H1 (cell line): Measurements from ENCODE around the gene SBNO2. TPM values are rescaled to one million over a fixed set of nuclear protein-coding genes. Genes with fewer than 3 reads are reported as not detected.

Experiments used
- CTCF ChIA-PET: fragments of 300-600 bp; sonication (Branson Sonifier 250); formaldehyde crosslinking; loops from one replicate; lab custom pipeline; 2021; ENCODE audit not compliant: partially characterized antibody; lab: Charles Lee
- POLR2A ChIA-PET: fragments of 300-600 bp; sonication (Branson Sonifier 250); formaldehyde crosslinking; loops from one replicate; lab custom pipeline; 2021; ENCODE audit warnings: inconsistent platforms; ENCODE audit not compliant: partially characterized antibody; lab: Charles Lee
- DNase-seq, 2 experiments: peaks; one replicate each; pipeline versions ENCODE4 v3.0.0 to v3.0.0-alpha.2; 2010 to 2022; ENCODE audit warnings: low spot score in 2 of 2, low read depth in 1 of 2, mixed read lengths in 1 of 2
- FAIRE-seq: peaks from 2 replicates; lab custom pipeline; 2011; peaks lifted over from hg19 to GRCh38; lab: Jason Lieb, UNC
- H2AFZ ChIP-seq: 2 replicates; pipeline ENCODE4 v1.8.1; 2012; ENCODE audit warnings: low read length, inconsistent platforms
- H2AK5ac ChIP-seq: 2 replicates; pipeline ENCODE4 v1.6.1; 2013; ENCODE audit warnings: low read depth, low read length
- H2BK120ac ChIP-seq: replicated peaks from 2 replicates; pipeline ENCODE3; 2013; ENCODE audit warnings: low read depth, low read length, inconsistent platforms
- H2BK12ac ChIP-seq: 2 replicates; pipeline ENCODE4 v1.6.1; 2013; ENCODE audit warnings: low read depth, low read length
- H2BK15ac ChIP-seq: 2 replicates; pipeline ENCODE4 v1.6.1; 2013; ENCODE audit warnings: low read length
- H2BK20ac ChIP-seq: 2 replicates; pipeline ENCODE4 v1.6.1; 2013; ENCODE audit warnings: low read length
- H2BK5ac ChIP-seq: 2 replicates; pipeline ENCODE4 v1.6.1; 2013; ENCODE audit warnings: low read depth, low read length
- H3K14ac ChIP-seq: 2 replicates; pipeline ENCODE4 v1.6.1; 2013; ENCODE audit warnings: inconsistent platforms; ENCODE audit not compliant: insufficient read length
- H3K18ac ChIP-seq: 2 replicates; pipeline ENCODE4 v1.6.1; 2013; ENCODE audit warnings: low read length; ENCODE audit errors: extremely low read depth
- H3K23ac ChIP-seq: 2 replicates; pipeline ENCODE4 v1.6.1; 2013; ENCODE audit warnings: inconsistent platforms; ENCODE audit not compliant: insufficient read length
- H3K23me2 ChIP-seq: 2 replicates; pipeline ENCODE4 v1.6.1; 2013; ENCODE audit warnings: low read depth, low read length
- H3K27ac ChIP-seq: 2 replicates; pipeline ENCODE4 v1.6.1; 2011; ENCODE audit warnings: low read depth, low read length, inconsistent platforms
- H3K27me3 ChIP-seq, 4 experiments: replicated peaks in 1 of 4; 1 replicate in 1 of 4; 2 replicates in 3 of 4; pipeline versions ENCODE4 v1.6.1 to v1.8.1; 2011 to 2013; ENCODE audit warnings: low read length in 3 of 4, mild to moderate bottlenecking in 3 of 4, inconsistent platforms in 2 of 4, mixed read lengths in 2 of 4, moderate library complexity in 1 of 4; ENCODE audit not compliant: control insufficient read depth in 3 of 4, insufficient read depth in 3 of 4; ENCODE audit errors: extremely low read depth in 1 of 4
- H3K36me3 ChIP-seq, 4 experiments: 2 replicates each; pipeline versions ENCODE4 v1.6.1 to v1.8.1; 2011 to 2013; ENCODE audit warnings: mild to moderate bottlenecking in 4 of 4, low read length in 3 of 4, moderate library complexity in 2 of 4, control low read depth in 1 of 4, inconsistent platforms in 1 of 4; ENCODE audit not compliant: insufficient read depth in 4 of 4, control insufficient read depth in 2 of 4
- H3K4ac ChIP-seq: replicated peaks from 2 replicates; pipeline ENCODE3; 2013; ENCODE audit warnings: low read length, low read depth, mixed read lengths, inconsistent platforms; ENCODE audit not compliant: insufficient read length
- H3K4me1 ChIP-seq, 4 experiments: replicated peaks in 1 of 4; 1 replicate in 1 of 4; 2 replicates in 3 of 4; pipeline versions ENCODE4 v1.6.1 to v1.8.1; 2011 to 2013; ENCODE audit warnings: low read length in 3 of 4, inconsistent platforms in 2 of 4, mixed read lengths in 1 of 4; ENCODE audit not compliant: insufficient read depth in 4 of 4, control insufficient read depth in 3 of 4
- H3K4me2 ChIP-seq, 2 experiments: 2 replicates each; pipeline versions ENCODE4 v1.6.1 to v1.8.1; 2011 to 2013; ENCODE audit warnings: low read depth in 2 of 2, low read length in 2 of 2, control low read depth in 1 of 2, inconsistent platforms in 1 of 2, mild to moderate bottlenecking in 1 of 2; ENCODE audit not compliant: insufficient read depth in 1 of 2
- H3K4me3 ChIP-seq, 4 experiments: fragments of 200-600, 300-600 bp in 1 of 4; sonication (generic), shearing (Covaris generic), sonication (Bioruptor Twin) in 1 of 4; 2 replicates each; pipeline versions ENCODE4 v1.5.1 to v1.8.1; 2011 to 2016; ENCODE audit warnings: low read length in 4 of 4, low read depth in 3 of 4, control low read depth in 2 of 4, inconsistent platforms in 2 of 4, mild to moderate bottlenecking in 2 of 4, mixed read lengths in 1 of 4, moderate library complexity in 1 of 4; ENCODE audit not compliant: insufficient read depth in 2 of 4; ENCODE audit errors: extremely low read depth in 1 of 4
- H3K56ac ChIP-seq: replicated peaks from 2 replicates; pipeline ENCODE3; 2013; ENCODE audit warnings: low read depth, mild to moderate bottlenecking, mixed read lengths, low read length, inconsistent platforms; ENCODE audit not compliant: insufficient read length
- H3K79me1 ChIP-seq: 2 replicates; pipeline ENCODE4 v1.6.1; 2013; ENCODE audit warnings: low read depth, low read length, control low read depth
- H3K79me2 ChIP-seq, 2 experiments: 2 replicates each; pipeline versions ENCODE4 v1.6.1 to v1.8.1; 2012 to 2013; ENCODE audit warnings: low read length in 2 of 2, mild to moderate bottlenecking in 2 of 2, inconsistent platforms in 1 of 2; ENCODE audit not compliant: insufficient read depth in 2 of 2, control insufficient read depth in 1 of 2
- H3K9ac ChIP-seq, 4 experiments: replicated peaks in 1 of 4; 1 replicate in 1 of 4; 2 replicates in 3 of 4; pipeline versions ENCODE4 v1.6.1 to v1.8.1; 2011 to 2013; ENCODE audit warnings: low read depth in 3 of 4, low read length in 3 of 4, control low read depth in 2 of 4, mild to moderate bottlenecking in 2 of 4, moderate library complexity in 2 of 4, inconsistent platforms in 1 of 4; ENCODE audit errors: extremely low read depth in 1 of 4
- H3K9me3 ChIP-seq, 2 experiments: 2 replicates each; pipeline versions ENCODE4 v1.6.1 to v1.8.1; 2012 to 2013; ENCODE audit warnings: mild to moderate bottlenecking in 2 of 2, moderate library complexity in 2 of 2, control low read depth in 1 of 2, inconsistent platforms in 1 of 2, low read depth in 1 of 2, low read length in 1 of 2, mixed read lengths in 1 of 2; ENCODE audit not compliant: insufficient read depth in 2 of 2
- H4K20me1 ChIP-seq, 2 experiments: replicated peaks in 1 of 2; 2 replicates each; pipeline versions ENCODE3 to v1.8.1; 2011 to 2013; ENCODE audit warnings: inconsistent platforms in 2 of 2, low read length in 2 of 2, mild to moderate bottlenecking in 1 of 2; ENCODE audit not compliant: insufficient read depth in 2 of 2, control insufficient read depth in 1 of 2
- H4K5ac ChIP-seq: 2 replicates; pipeline ENCODE4 v1.6.1; 2013; ENCODE audit warnings: low read length, low read depth, mixed read lengths, inconsistent platforms; ENCODE audit not compliant: insufficient read length
- H4K8ac ChIP-seq: 2 replicates; pipeline ENCODE4 v1.8.0; 2013; ENCODE audit warnings: mild to moderate bottlenecking, moderate library complexity, low read length, inconsistent platforms; ENCODE audit not compliant: insufficient read depth; ENCODE audit errors: extremely low read depth
- H4K91ac ChIP-seq: replicated peaks from 2 replicates; pipeline ENCODE3; 2013; ENCODE audit warnings: low read length, mixed read lengths, inconsistent platforms; ENCODE audit not compliant: insufficient read length
- BACH1 ChIP-seq: IDR thresholded peaks from 2 replicates; pipeline ENCODE4 v1.6.1; 2012; ENCODE audit warnings: low read length, improper control_type of control experiment
- CBX5 ChIP-seq: fragments of 300-800, 300-1000 bp; sonication (generic); IDR thresholded peaks from 2 replicates; pipeline ENCODE4 v1.7.1; 2016; ENCODE audit warnings: antibody characterized with exemption, low read length, low read depth
- POLR2AphosphoS5 ChIP-seq: IDR thresholded peaks from 2 replicates; pipeline ENCODE4 v1.6.1; 2011; ENCODE audit warnings: low read depth, low read length
- WGBS, 2 experiments: shearing (Covaris generic) in 1 of 2; methylation state at CpG; one replicate each; pipeline versions ENCODE4 v1.1.6 to v1.1.7; 2013 to 2015; ENCODE audit warnings: low lambda C conversion rate in 2 of 2, mixed read lengths in 2 of 2, inconsistent platforms in 1 of 2, low coverage in 1 of 2, missing lambda C conversion rate in 1 of 2; ENCODE audit not compliant: insufficient replicate concordance in 2 of 2, insufficient coverage in 1 of 2, insufficient read length in 1 of 2; ENCODE audit errors: extremely low coverage in 1 of 2, missing lambda C conversion rate in 1 of 2; 5-methylcytosine and 5-hydroxymethylcytosine counted together
- polyA plus RNA-seq, 7 experiments: library from polyadenylated mRNA; depleted of rRNA in 3 of 7; stranded (reverse) in 5 of 7; unstranded in 2 of 7; fragments of >200 nt in 5 of 7; fragments of 200-250 nt in 2 of 7; gene quantifications; 1 replicate in 5 of 7; 2 replicates in 1 of 7; 4 replicates in 1 of 7; pipeline versions ENCODE4 v1.2.1 to v1.2.3, GENCODE V29; 2011 to 2013; ENCODE audit warnings: missing spikeins in 2 of 7, mixed read lengths in 2 of 7
- total RNA-seq: library from RNA; stranded (reverse); fragmentation: NEBNext Ultra II Directional; extraction: Animal tissue kit (Norgen Biotek cat#: 25700); gene quantifications from 2 replicates; pipeline ENCODE4 v1.2.1, GENCODE V29; 2021

The SBNO2 gene
- total and polyA plus RNA-seq, 2 of the 8 experiments (the other 6 are each of a cell fraction or from before 2014, with no cell fraction given) = 12.2 to 31.4 TPM

GRCh38 chr19:1113986-1114483, 60.0 kb downstream of the SBNO2 start:
- H2AK5ac ChIP-seq = no peak overlapping the region
- no peaks in the 10 kb centered on the region for H3K9me3 ChIP-seq
- DNase-seq = no peak
- 90% methylated on average over 25 of the region's 25 CpGs; no CpG with 5 or more reads in 1 of the 2 experiments for WGBS, 2 experiments
- H3K9ac ChIP-seq = no peak overlapping the region
- H4K5ac ChIP-seq = no peak overlapping the region
- CTCF ChIA-PET = interaction anchor here (0.6 to 3.7 kb wide), 38 partner anchors 7 to 704 kb away, joined by 3 to 27 read pairs (median 6); partner anchors contain the start of genes ARHGAP45, CBARP and SBNO2
- H3K36me3 ChIP-seq = peaks cover 0 to 30% (median 9%) of the 10 kb centered on the region in 4 experiments; a peak in 3 of 8 replicates
- H3K27me3 ChIP-seq = no peaks in the 10 kb centered on the region
- no peaks in the 10 kb centered on the region for H3K23me2 ChIP-seq
- no peak overlapping the region for H2AFZ ChIP-seq
- no peak overlapping the region for H2BK12ac ChIP-seq
- peaks cover 2 to 8% of the 10 kb centered on the region in 2 experiments for H4K20me1 ChIP-seq
- no peak for TF ChIP-seq BACH1
- no peak for TF ChIP-seq POLR2AphosphoS5
- TF ChIP-seq CBX5 = no peak
- TF ChIP-seq, all 59 proteins: peak for 0
- no peak overlapping the region for H4K91ac ChIP-seq
- no peak overlapping the region for H3K4me3 ChIP-seq
- H3K27ac ChIP-seq = peak overlapping the region; percentile 17; the same call in 1 of the 2 replicates
- H3K79me1 ChIP-seq = no peaks in the 10 kb centered on the region
- no peaks in the 10 kb centered on the region for H3K79me2 ChIP-seq
- no peak overlapping the region for H2BK20ac ChIP-seq
- 0 out of 2 replicates have a peak overlapping the region, but pooled peaks have one; percentile 7 for H3K18ac ChIP-seq
- H3K56ac ChIP-seq = no peak overlapping the region
- H2BK15ac ChIP-seq = no peak overlapping the region
- H3K4me1 ChIP-seq = peaks cover 0 to 3% (median 2%) of the 10 kb centered on the region in 4 experiments; a peak in 5 of 7 replicates
- H3K14ac ChIP-seq = no peak overlapping the region
- H3K4ac ChIP-seq = no peak overlapping the region
- no peak overlapping the region for H4K8ac ChIP-seq
- no peak overlapping the region for H3K23ac ChIP-seq
- FAIRE-seq = no peak
- POLR2A ChIA-PET = interaction anchor here (0.9 to 3.1 kb wide), 9 partner anchors 9 to 161 kb away, joined by 3 to 24 read pairs (median 4); partner anchors contain the start of genes CNN2, FAM174C and GPX4
- no peak overlapping the region for H2BK120ac ChIP-seq
- no peak overlapping the region; the same call in 1 of the 2 replicates for H2BK5ac ChIP-seq
- H3K4me2 ChIP-seq = no peak overlapping the region
